Smooth muscle cell (in vitro differentiated cells): ENCODE measurements around the gene SF3B2. TPM values are rescaled to one million over a fixed set of nuclear protein-coding genes. Genes with fewer than 3 reads are reported as not detected.

Experiments
- DNase-seq: peaks from one replicate; lab custom pipeline; 2025; ENCODE audit not compliant: unreplicated experiment; lab: John Stamatoyannopoulos, UW
- H2AFZ ChIP-seq: fragments of 200-600 bp; sonication (generic); 2 replicates; pipeline ENCODE4 v1.6.0; 2016; ENCODE audit warnings: antibody characterized with exemption, low read depth, mild to moderate bottlenecking
- H3F3A ChIP-seq: fragments of 200-600 bp; sonication (generic); 2 replicates; pipeline ENCODE4 v1.6.0; 2017; ENCODE audit warnings: antibody characterized with exemption, low read depth
- H3K27ac ChIP-seq: fragments of 200-600 bp; sonication (generic); 2 replicates; pipeline ENCODE4 v1.5.1; 2016; ENCODE audit warnings: low read depth, mild to moderate bottlenecking
- H3K27me3 ChIP-seq: fragments of 200-600 bp; sonication (generic); 2 replicates; pipeline ENCODE4 v1.6.1; 2016; ENCODE audit warnings: low read depth, mild to moderate bottlenecking
- H3K36me3 ChIP-seq: fragments of 200-600 bp; sonication (generic); 2 replicates; pipeline ENCODE4 v1.5.1; 2016; ENCODE audit warnings: low read depth
- H3K4me1 ChIP-seq: fragments of 200-600 bp; sonication (generic); 2 replicates; pipeline ENCODE4 v1.5.1; 2016; ENCODE audit warnings: low read depth
- H3K4me2 ChIP-seq: fragments of 200-600 bp; sonication (generic); 2 replicates; pipeline ENCODE4 v1.6.0; 2016; ENCODE audit warnings: mild to moderate bottlenecking
- H3K4me3 ChIP-seq: fragments of 200-600 bp; sonication (generic); 2 replicates; pipeline ENCODE4 v1.5.1; 2016; ENCODE audit warnings: mild to moderate bottlenecking
- H3K79me2 ChIP-seq: fragments of 200-600 bp; sonication (generic); 2 replicates; pipeline ENCODE4 v1.6.0; 2016; ENCODE audit warnings: low read depth, mild to moderate bottlenecking
- H3K9ac ChIP-seq: fragments of 200-600 bp; sonication (generic); 2 replicates; pipeline ENCODE4 v1.6.0; 2016; ENCODE audit warnings: low read depth
- H3K9me3 ChIP-seq: fragments of 200-600 bp; sonication (generic); replicated peaks from 2 replicates; pipeline ENCODE4 v1.5.1; 2016; ENCODE audit warnings: low read depth
- H4K20me1 ChIP-seq: fragments of 200-600 bp; sonication (generic); 2 replicates; pipeline ENCODE4 v1.6.0; 2016; ENCODE audit warnings: low read depth
- WGBS: methylation state at CpG from one replicate; pipeline ENCODE4 v1.1.7; 2016; ENCODE audit warnings: low lambda C conversion rate; 5-methylcytosine and 5-hydroxymethylcytosine counted together
- polyA plus RNA-seq: library from polyadenylated mRNA; unstranded; fragments of >200 nt; fragmentation: Nextera tagmentation; extraction: Ambion mirVana; gene quantifications from 2 replicates; pipeline ENCODE4 v1.2.1, GENCODE V29; 2016
- total RNA-seq: library from RNA; depleted of rRNA; stranded (reverse); fragments of >200 nt; gene quantifications from 2 replicates; pipeline ENCODE4 v1.2.3, GENCODE V29; 2014
- TF ChIP-seq, protein P1 (sequence below): fragments of 200-600 bp; sonication (generic); IDR thresholded peaks from 2 replicates; pipeline ENCODE4 v1.5.1; 2017; ENCODE audit warnings: borderline replicate concordance, mild to moderate bottlenecking, antibody characterized with exemption; ENCODE audit not compliant: insufficient read depth, poor library complexity, severe bottlenecking

SF3B2 gene
- total and polyA plus RNA-seq, 2 experiments from 2014 or later: 125 to 182 TPM

DNA sequence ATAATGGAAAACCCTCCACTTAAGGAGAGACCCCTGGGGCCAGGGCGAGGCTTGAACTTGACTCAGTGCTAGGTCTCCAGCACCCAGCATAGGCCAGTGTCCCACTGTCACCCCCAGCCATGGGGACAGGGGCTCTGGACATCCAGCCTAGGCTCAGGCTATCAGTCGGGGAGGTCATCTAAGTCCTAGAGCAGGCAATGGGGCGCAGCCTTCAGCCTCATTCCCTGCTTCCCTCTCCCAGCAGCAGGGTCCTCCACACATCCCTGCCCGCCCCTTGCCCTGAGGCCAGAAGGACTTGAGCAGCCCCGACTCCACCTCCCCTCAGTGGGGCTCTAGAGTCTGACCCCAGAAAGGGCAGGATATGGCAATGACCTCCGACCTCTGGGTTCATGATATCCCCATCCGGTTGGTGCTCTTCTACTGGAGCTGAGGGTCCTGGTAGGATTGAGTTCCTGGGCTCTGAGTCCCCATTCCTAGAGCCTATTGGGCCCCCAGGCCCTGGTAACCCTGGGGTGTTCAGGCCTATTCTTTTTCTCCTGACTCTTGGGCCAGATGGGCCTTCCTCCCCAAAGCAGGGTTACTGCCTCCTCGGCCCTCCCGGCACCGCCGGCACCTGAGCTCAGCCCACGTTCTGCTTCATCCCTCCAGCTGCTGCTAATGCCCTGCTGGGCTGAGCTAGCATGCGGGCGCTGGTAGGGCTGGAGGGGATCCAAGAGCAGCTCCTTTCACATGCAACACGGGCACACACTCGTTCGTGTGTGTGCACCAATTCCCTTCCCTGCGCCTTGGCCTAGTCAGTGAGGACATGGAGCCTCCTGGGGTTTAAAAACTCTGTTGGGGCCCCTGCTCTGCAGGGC, 36.0 kb upstream of the SF3B2 start:
- TF ChIP-seq, protein P1, sequence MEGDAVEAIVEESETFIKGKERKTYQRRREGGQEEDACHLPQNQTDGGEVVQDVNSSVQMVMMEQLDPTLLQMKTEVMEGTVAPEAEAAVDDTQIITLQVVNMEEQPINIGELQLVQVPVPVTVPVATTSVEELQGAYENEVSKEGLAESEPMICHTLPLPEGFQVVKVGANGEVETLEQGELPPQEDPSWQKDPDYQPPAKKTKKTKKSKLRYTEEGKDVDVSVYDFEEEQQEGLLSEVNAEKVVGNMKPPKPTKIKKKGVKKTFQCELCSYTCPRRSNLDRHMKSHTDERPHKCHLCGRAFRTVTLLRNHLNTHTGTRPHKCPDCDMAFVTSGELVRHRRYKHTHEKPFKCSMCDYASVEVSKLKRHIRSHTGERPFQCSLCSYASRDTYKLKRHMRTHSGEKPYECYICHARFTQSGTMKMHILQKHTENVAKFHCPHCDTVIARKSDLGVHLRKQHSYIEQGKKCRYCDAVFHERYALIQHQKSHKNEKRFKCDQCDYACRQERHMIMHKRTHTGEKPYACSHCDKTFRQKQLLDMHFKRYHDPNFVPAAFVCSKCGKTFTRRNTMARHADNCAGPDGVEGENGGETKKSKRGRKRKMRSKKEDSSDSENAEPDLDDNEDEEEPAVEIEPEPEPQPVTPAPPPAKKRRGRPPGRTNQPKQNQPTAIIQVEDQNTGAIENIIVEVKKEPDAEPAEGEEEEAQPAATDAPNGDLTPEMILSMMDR: no peak
- Histone ChIP-seq H3F3A (no peaks in the 10 kb centered on the region), H3K4me2 (peak overlapping the region; percentile 59), H3K79me2 (no peaks in the 10 kb centered on the region), H3K9me3 (no peaks in the 10 kb centered on the region), H4K20me1 (no peaks in the 10 kb centered on the region), H3K4me1 (no peaks in the 10 kb centered on the region), H3K36me3 (no peaks in the 10 kb centered on the region), H3K27ac (peak overlapping the region; percentile 59), H3K9ac (no peak overlapping the region), H3K27me3 (peaks cover 14% of the 10 kb centered on the region), H2AFZ (no peak overlapping the region), H3K4me3 (no peak overlapping the region)
- 96% methylated on average over 18 of the region's 18 CpGs for WGBS
- DNase-seq: no peak

- H3F3A ChIP-seq: no peaks in the 10 kb centered on the region
- H3K9ac ChIP-seq: no peak overlapping the region
- H3K4me1 ChIP-seq: no peaks in the 10 kb centered on the region
- H3K79me2 ChIP-seq: no peaks in the 10 kb centered on the region
- H3K36me3 ChIP-seq: no peaks in the 10 kb centered on the region
- H3K4me2 ChIP-seq: no peak overlapping the region
- WGBS: 96% methylated on average over 10 of the region's 10 CpGs
- H4K20me1 ChIP-seq: no peaks in the 10 kb centered on the region
- TF ChIP-seq, protein P1: no peak
- H2AFZ ChIP-seq: no peak overlapping the region
- no peak for DNase-seq
- H3K9me3 ChIP-seq: no peaks in the 10 kb centered on the region
- H3K4me3 ChIP-seq: no peak overlapping the region
- no peak overlapping the region for H3K27ac ChIP-seq
- H3K27me3 ChIP-seq: peaks cover 8% of the 10 kb centered on the region
Observed at GRCh38 chr11:66016793-66017177, 35.4 kb upstream of the SF3B2 start.

GRCh38 chr11:66017321-66017720, 34.8 kb upstream of the SF3B2 start:
- no peak overlapping the region for H3K4me3 ChIP-seq
- no peak for DNase-seq
- 100% methylated on average over 2 of the region's 4 CpGs for WGBS

More at GRCh38 chr11:66017321-66017720, 34.8 kb upstream of the SF3B2 start:
- TF ChIP-seq, protein P1: no peak
- Histone ChIP-seq H3K27ac (no peak overlapping the region), H3K36me3 (no peaks in the 10 kb centered on the region), H3F3A (no peaks in the 10 kb centered on the region), H3K9ac (no peak overlapping the region), H4K20me1 (no peaks in the 10 kb centered on the region), H3K27me3 (peaks cover 3% of the 10 kb centered on the region), H3K79me2 (no peaks in the 10 kb centered on the region), H3K4me1 (no peaks in the 10 kb centered on the region), H3K9me3 (no peaks in the 10 kb centered on the region), H2AFZ (no peak overlapping the region), H3K4me2 (no peak overlapping the region)
